AG04449 (cell line): ENCODE measurements around the gene CASQ1.

Experiments used
- CTCF ChIA-PET: fragments of 350-600 bp; formaldehyde crosslinking; extraction: SDS; loops from one replicate; lab custom pipeline; 2021; ENCODE audit warnings: antibody characterized with exemption; lab: Yijun Ruan, JAX
- POLR2A ChIA-PET: fragments of 400-600, 350-600 bp; formaldehyde crosslinking; extraction: SDS; loops from one replicate; lab custom pipeline; 2020; ENCODE audit warnings: antibody characterized with exemption, inconsistent platforms; lab: Yijun Ruan, JAX
- DNase-seq: peaks from one replicate; pipeline ENCODE4 v3.0.0-alpha.2; 2010; ENCODE audit warnings: low read depth, low spot score
- H3K4me3 ChIP-seq: 2 replicates; pipeline ENCODE4 v1.5.1; 2011; ENCODE audit warnings: low read depth, mild to moderate bottlenecking, control low read depth, low read length
- TF ChIP-seq, protein P1 (sequence below): IDR thresholded peaks from one replicate; pipeline ENCODE4 v1.5.1; 2011; ENCODE audit warnings: mild to moderate bottlenecking, moderate library complexity, low read length, control low read depth, inconsistent platforms; ENCODE audit not compliant: insufficient read depth; ENCODE audit errors: missing control alignments

CASQ1 gene

GRCh38 chr1:160166166-160166868 is 24.1 kb upstream of the CASQ1 start:
- DNase-seq, result no peak
- H3K4me3 ChIP-seq, result no peak overlapping the region
- POLR2A ChIA-PET, result no interaction called here
- CTCF ChIA-PET, result interaction anchor here (0.8 to 2.0 kb wide), 8 partner anchors 24 to 85 kb away, joined by 3 to 13 read pairs (median 6); partner anchors contain the start of gene CASQ1
- TF ChIP-seq, protein P1, sequence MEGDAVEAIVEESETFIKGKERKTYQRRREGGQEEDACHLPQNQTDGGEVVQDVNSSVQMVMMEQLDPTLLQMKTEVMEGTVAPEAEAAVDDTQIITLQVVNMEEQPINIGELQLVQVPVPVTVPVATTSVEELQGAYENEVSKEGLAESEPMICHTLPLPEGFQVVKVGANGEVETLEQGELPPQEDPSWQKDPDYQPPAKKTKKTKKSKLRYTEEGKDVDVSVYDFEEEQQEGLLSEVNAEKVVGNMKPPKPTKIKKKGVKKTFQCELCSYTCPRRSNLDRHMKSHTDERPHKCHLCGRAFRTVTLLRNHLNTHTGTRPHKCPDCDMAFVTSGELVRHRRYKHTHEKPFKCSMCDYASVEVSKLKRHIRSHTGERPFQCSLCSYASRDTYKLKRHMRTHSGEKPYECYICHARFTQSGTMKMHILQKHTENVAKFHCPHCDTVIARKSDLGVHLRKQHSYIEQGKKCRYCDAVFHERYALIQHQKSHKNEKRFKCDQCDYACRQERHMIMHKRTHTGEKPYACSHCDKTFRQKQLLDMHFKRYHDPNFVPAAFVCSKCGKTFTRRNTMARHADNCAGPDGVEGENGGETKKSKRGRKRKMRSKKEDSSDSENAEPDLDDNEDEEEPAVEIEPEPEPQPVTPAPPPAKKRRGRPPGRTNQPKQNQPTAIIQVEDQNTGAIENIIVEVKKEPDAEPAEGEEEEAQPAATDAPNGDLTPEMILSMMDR, result no peak

DNA sequence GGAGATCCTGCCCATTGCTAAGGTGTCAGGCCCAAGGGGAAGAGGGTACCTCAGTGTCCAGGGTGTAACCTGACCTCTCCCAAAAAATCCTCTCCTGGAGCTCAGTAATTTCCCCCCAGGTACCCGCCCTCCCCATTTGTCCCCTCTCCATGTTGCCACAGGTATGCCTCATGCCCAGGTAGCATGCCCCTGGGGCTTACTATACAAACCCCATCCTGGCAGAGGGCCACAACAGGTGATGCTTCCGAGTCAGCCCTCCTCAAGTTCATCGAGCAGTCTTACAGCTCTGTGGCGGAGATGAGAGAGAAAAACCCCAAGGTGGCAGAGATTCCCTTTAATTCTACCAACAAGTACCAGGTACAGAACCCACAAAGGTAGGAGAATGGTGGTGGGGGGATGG is 23.3 kb upstream of the CASQ1 start:
- CTCF ChIA-PET, result interaction anchor here (1.0 to 2.0 kb wide), 7 partner anchors 10 to 85 kb away, joined by 3 to 13 read pairs (median 5); no protein-coding TSS in a partner anchor
- TF ChIP-seq, protein P1, result no peak
- no peak overlapping the region for H3K4me3 ChIP-seq
- DNase-seq, result no peak
- POLR2A ChIA-PET, result no interaction called here

DNA sequence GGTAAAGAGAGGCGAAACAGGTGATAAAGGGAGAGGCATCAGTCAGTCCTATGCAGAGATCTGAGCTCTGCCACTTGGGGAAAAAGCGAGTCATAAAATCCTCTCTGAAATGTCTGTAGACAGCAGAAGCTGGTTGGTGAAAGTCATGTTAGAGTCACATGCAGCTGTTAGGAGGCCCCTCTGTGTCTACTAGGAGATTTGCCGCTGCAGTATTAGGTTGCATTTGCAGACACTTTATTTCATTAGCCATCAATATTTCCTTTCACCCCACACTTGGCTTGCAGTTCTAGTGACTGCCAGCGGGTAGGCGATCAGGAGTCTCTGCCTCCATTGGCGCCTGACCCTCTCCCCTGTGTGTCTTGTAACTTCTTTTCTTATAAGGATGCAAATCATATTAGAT is 22.8 kb upstream of the CASQ1 start:
- POLR2A ChIA-PET, result interaction anchor here (0.7 kb wide), 1 partner anchor 105 kb away, joined by 3 read pairs; no protein-coding TSS in a partner anchor

GRCh38 chr1:160168016-160168415 is 22.4 kb upstream of the CASQ1 start:
- POLR2A ChIA-PET, result interaction anchor here (0.7 kb wide), 1 partner anchor 105 kb away, joined by 3 read pairs; no protein-coding TSS in a partner anchor

More for the DNA sequence above, 22.8 kb upstream of the CASQ1 start:
- DNase-seq, result no peak
- CTCF ChIA-PET, result interaction anchor here (1.0 to 2.0 kb wide), 7 partner anchors 11 to 84 kb away, joined by 3 to 13 read pairs (median 5); no protein-coding TSS in a partner anchor
- TF ChIP-seq, protein P1, result no peak
- no peak overlapping the region for H3K4me3 ChIP-seq

GRCh38 chr1:160168609-160169369 is 21.6 kb upstream of the CASQ1 start:
- ChIA-PET POLR2A (no interaction called here), CTCF (interaction anchor here (0.8 to 5.8 kb wide), 7 partner anchors 10 to 83 kb away, joined by 3 to 47 read pairs (median 7); partner anchors contain the start of gene CASQ1)
- TF ChIP-seq, protein P1, result no peak
- H3K4me3 ChIP-seq, result no peak overlapping the region
- DNase-seq, result no peak

More at GRCh38 chr1:160168016-160168415, 22.4 kb upstream of the CASQ1 start:
- no peak overlapping the region for H3K4me3 ChIP-seq
- TF ChIP-seq, protein P1, result no peak
- CTCF ChIA-PET, result interaction anchor here (1.3 to 2.0 kb wide), 6 partner anchors 11 to 84 kb away, joined by 3 to 13 read pairs (median 6); no protein-coding TSS in a partner anchor
- no peak for DNase-seq
